Prostate gland (tissue), 2 donors: ENCODE measurements around the gene SLC34A1. TPM values are rescaled to one million over a fixed set of nuclear protein-coding genes. Genes with fewer than 3 reads are reported as not detected.
"Not testable (repeated sequence)": the region's sequence is repeated elsewhere in the genome, so short reads cannot be mapped to it uniquely, and the experiment has no call there.

Source experiments
- DNase-seq: peaks from one replicate; pipeline ENCODE4 v3.0.0-alpha.2; 2019; ENCODE audit warnings: low spot score
- H3K27ac ChIP-seq, 2 donors: fragments of 200-600 bp; sonication (generic); 2 replicates each; pipeline ENCODE4 v1.5.1; 2017 to 2019
- H3K27me3 ChIP-seq: fragments of 200-600 bp; sonication (generic); replicated peaks from 2 replicates; pipeline ENCODE4 v1.5.1; 2019; ENCODE audit not compliant: insufficient read depth
- H3K36me3 ChIP-seq, 2 donors: fragments of 200-600 bp; sonication (generic); 1 replicate in 1 of 2; 2 replicates in 1 of 2; pipeline versions ENCODE4 v1.5.1 to v1.8.1; 2017 to 2019
- H3K4me1 ChIP-seq: fragments of 200-600 bp; sonication (generic); replicated peaks from 2 replicates; pipeline ENCODE4 v1.5.1; 2019
- H3K4me3 ChIP-seq, 2 donors: fragments of 200-600 bp; sonication (generic); 2 replicates each; pipeline ENCODE4 v1.5.1; 2017 to 2019
- H3K9me3 ChIP-seq: fragments of 200-600 bp; sonication (generic); 2 replicates; pipeline ENCODE4 v1.5.1; 2017
- POLR2A ChIP-seq: fragments of 450-650 bp; IDR thresholded peaks from one replicate; pipeline ENCODE4 v1.6.1; 2016; ENCODE audit warnings: antibody characterized with exemption, mild to moderate bottlenecking
- POLR2AphosphoS5 ChIP-seq: sonication (generic); formaldehyde crosslinking; IDR thresholded peaks from one replicate; pipeline ENCODE4 v1.6.1; 2017; ENCODE audit warnings: antibody characterized with exemption
- whole genome bisulfite sequencing: methylation state at CpG from one replicate; pipeline ENCODE4 v1.1.5; 2018; 5-methylcytosine and 5-hydroxymethylcytosine counted together
- intact Hi-C: fragments of 100-400 bp; cut with DNase I; formaldehyde crosslinking; loops from one replicate; pipeline ENCODE4 v1.14.2; 2022
- total RNA-seq, 2 donors: library from RNA; depleted of rRNA; stranded (reverse); fragments of >200 nt; gene quantifications; one replicate each; pipeline ENCODE4 v1.1.0, GENCODE V29; 2016
- TF ChIP-seq, protein P1 (sequence below), 4 experiments: fragments of 200-600 bp in 2 of 4; fragments of 450-650 bp in 2 of 4; sonication (generic) in 2 of 4; IDR thresholded peaks; 1 replicate in 3 of 4; 2 replicates in 1 of 4; pipeline ENCODE4 v1.5.1; 2016 to 2019; ENCODE audit warnings: antibody characterized with exemption in 4 of 4, mild to moderate bottlenecking in 2 of 4, moderate library complexity in 2 of 4

The SLC34A1 gene
- total RNA-seq, 2 donors from 2014 or later = not detected

DNA sequence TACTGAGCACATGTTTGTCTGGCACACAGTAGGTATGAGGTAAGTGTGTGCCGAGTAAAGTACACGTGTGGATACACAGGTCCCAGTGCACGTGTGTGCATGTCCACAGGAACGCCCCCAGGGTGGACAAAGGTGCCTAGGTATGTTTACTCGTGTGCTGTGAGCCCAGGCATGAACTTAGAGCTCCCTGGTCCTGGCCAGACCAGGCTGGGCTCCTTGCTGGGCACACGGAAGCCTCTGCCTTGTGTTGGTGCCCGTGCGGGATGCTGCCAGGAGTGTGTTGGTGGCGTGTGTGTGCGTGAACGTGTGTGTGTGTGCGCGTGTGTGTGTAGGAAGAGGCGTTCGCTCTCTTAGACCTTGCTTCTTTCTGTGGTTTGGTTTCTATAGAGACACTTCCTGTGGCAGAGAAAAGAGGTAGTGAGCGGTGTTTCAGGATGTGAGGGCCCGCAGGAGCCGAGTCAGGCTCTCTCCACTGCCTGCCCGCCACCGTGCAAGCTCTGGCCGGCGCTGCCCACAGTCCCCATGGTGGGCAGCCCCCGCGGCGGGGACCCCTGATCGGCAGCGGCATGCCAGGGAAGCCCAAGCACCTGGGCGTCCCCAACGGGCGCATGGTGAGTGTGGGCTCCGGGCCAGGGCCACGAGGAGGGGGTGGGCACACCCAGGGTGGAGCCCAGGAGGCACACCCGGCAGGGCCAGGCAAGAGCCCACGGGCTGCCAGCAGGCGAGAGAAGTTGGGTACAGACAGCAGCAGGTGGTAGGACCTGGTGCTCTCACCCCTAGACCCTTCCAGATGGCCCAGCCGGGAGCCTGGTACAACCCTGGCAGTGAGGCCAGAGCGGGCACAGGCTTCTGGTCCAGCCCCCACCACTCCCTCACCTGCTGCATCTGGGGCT is 26.5 kb upstream of the SLC34A1 start, which contains the start of gene RGS14:
Gene RGS14 (plus strand): TSS at position 466 of the 893 bp plus-strand sequence. CDS start 101 bp downstream, at position 567.
- TF ChIP-seq, protein P1, sequence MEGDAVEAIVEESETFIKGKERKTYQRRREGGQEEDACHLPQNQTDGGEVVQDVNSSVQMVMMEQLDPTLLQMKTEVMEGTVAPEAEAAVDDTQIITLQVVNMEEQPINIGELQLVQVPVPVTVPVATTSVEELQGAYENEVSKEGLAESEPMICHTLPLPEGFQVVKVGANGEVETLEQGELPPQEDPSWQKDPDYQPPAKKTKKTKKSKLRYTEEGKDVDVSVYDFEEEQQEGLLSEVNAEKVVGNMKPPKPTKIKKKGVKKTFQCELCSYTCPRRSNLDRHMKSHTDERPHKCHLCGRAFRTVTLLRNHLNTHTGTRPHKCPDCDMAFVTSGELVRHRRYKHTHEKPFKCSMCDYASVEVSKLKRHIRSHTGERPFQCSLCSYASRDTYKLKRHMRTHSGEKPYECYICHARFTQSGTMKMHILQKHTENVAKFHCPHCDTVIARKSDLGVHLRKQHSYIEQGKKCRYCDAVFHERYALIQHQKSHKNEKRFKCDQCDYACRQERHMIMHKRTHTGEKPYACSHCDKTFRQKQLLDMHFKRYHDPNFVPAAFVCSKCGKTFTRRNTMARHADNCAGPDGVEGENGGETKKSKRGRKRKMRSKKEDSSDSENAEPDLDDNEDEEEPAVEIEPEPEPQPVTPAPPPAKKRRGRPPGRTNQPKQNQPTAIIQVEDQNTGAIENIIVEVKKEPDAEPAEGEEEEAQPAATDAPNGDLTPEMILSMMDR (IDR thresholded peaks at IDR 0.05) = no peak
- TF ChIP-seq POLR2A (no peak), POLR2AphosphoS5 (no peak)
- Histone ChIP-seq H3K4me3 (peak within 1 kb of the TSS; percentile 14 to 24), H3K4me1 (no peaks in the 10 kb centered on the region), H3K9me3 (no peaks in the 10 kb centered on the region), H3K36me3 (no peaks in the 10 kb centered on the region), H3K27ac (no peak within 1 kb of the TSS), H3K27me3 (no peaks in the 10 kb centered on the region)
- intact Hi-C loops = loop anchor here (5.0 kb wide), 1 partner anchor 45 kb away; the partner anchor contains the start of gene MXD3
- 24% methylated on average over 29 of the region's 37 CpGs for WGBS
- DNase-seq = no peak

DNA sequence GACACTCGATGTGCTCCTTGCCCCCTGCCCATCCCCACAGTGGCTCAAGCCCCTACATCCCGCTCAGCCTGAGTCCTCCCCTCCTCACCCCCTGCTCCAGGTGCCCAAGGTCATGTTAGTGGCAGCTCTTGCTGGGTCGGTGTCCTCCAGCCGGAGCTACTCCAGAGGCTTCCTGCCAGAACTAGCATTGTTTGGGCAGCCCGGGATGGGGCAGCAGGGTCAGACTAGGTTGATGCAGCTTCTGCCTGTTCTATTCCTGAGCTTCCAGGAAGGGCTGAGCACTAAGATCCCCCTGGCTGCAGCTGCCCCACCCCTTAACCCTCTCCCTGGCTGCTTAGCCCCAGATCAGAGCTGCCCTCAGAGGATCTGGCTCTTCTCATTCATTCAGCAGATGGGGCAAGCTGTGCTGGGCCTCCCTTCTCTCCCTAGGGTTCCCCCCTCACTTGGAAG is 25.8 kb upstream of the SLC34A1 start:
- 44% methylated on average over 5 of the region's 5 CpGs for WGBS
- no peaks in the 10 kb centered on the region for H3K4me1 ChIP-seq
- peak overlapping the region in 1 of 2 donors; percentile 24 for H3K4me3 ChIP-seq
- no peaks in the 10 kb centered on the region for H3K9me3 ChIP-seq
- DNase-seq = no peak
- H3K27ac ChIP-seq = no peak overlapping the region
- H3K36me3 ChIP-seq = no peaks in the 10 kb centered on the region
- H3K27me3 ChIP-seq = no peaks in the 10 kb centered on the region
- TF ChIP-seq, protein P1 (IDR thresholded peaks at IDR 0.05) = no peak
- TF ChIP-seq POLR2A = no peak
- no peak for TF ChIP-seq POLR2AphosphoS5
- intact Hi-C loops = loop anchor here (5.0 kb wide), 1 partner anchor 46 kb away; the partner anchor contains the start of gene MXD3

DNA sequence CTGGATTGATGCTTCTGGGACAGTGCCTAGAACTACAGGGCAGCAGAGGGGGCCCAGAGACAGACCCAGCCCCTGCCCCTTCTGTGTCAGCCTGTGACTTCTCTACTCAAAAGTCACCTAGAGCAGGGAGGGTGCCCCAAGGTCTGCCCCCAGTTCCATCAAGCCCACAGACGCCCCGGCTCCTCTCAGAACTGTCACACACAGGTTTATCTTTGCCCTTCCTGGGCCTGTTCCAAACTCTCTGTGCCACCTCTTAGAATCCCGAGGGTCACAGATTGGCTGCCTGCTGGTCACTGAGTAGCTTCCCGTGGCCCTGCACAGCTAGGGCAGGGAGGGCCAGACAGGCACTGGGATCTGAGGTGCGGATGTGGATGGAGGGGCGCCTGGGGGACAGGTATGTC is 24.8 kb upstream of the SLC34A1 start:
- DNase-seq = no peak
- intact Hi-C loops = loop anchor here (5.0 kb wide), 1 partner anchor 47 kb away; the partner anchor contains the start of gene MXD3
- no peak for TF ChIP-seq POLR2A
- TF ChIP-seq, protein P1 (IDR thresholded peaks at IDR 0.05) = no peak
- no peak for TF ChIP-seq POLR2AphosphoS5
- Histone ChIP-seq H3K27me3 (no peaks in the 10 kb centered on the region), H3K27ac (no peak overlapping the region), H3K9me3 (no peaks in the 10 kb centered on the region), H3K4me3 (no peak overlapping the region), H3K4me1 (no peaks in the 10 kb centered on the region), H3K36me3 (no peaks in the 10 kb centered on the region)
- WGBS = 82% methylated on average over 6 of the region's 6 CpGs

GRCh38 chr5:177359860-177360259 is 24.4 kb upstream of the SLC34A1 start:
- intact Hi-C loops = loop anchor here (5.0 kb wide), 1 partner anchor 48 kb away; the partner anchor contains the start of gene MXD3
- WGBS = 77% methylated on average over 3 of the region's 3 CpGs
- Histone ChIP-seq H3K4me1 (no peaks in the 10 kb centered on the region), H3K36me3 (no peaks in the 10 kb centered on the region), H3K4me3 (no peak overlapping the region), H3K27me3 (no peaks in the 10 kb centered on the region), H3K27ac (no peak overlapping the region), H3K9me3 (no peaks in the 10 kb centered on the region)
- DNase-seq = no peak
- TF ChIP-seq, protein P1 (IDR thresholded peaks at IDR 0.05) = no peak
- TF ChIP-seq POLR2A (no peak), POLR2AphosphoS5 (no peak)

DNA sequence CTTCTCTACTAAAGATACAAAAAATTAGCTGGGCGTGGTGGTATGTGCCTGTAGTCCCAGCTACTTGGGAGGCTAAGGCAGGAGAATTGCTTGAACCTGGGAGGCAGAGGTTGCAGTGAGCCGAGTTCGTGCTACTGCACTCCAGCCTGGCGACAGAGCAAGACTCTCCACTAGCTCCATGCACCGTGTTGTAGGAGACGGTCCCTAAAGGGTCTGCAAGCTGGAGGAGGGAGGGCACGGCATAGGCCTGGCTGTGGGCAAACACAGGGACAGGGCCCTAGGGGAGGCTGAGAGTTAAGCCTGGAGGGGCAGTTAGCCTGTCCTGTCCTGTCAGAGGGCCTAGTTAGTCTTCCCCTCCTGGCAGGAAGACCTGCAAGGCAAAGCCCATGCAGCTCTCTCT is 23.5 kb upstream of the SLC34A1 start:
- H3K27ac ChIP-seq, H3K36me3 ChIP-seq, H3K4me3 ChIP-seq, H3K9me3 ChIP-seq, intact Hi-C loops, H3K27me3 ChIP-seq, H3K4me1 ChIP-seq, DNase-seq: not testable (repeated sequence)
- 86% methylated on average over 7 of the region's 7 CpGs for WGBS
